Endothelial cell (in vitro differentiated cells): ENCODE results near the gene RTP5. TPM values are rescaled to one million over a fixed set of nuclear protein-coding genes. Genes with fewer than 3 reads are reported as not detected.

Source experiments
- DNase-seq: peaks from one replicate; pipeline ENCODE4 v3.0.0; 2021; ENCODE audit warnings: low spot score
- H3K27ac Mint-ChIP-seq: one replicate; pipeline ENCODE4 v1.8.0; 2021; ENCODE audit warnings: mixed read lengths, inconsistent platforms; ENCODE audit not compliant: unreplicated experiment
- H3K27me3 Mint-ChIP-seq: one replicate; pipeline ENCODE4 v1.8.0; 2021; ENCODE audit warnings: mild to moderate bottlenecking, moderate library complexity, mixed read lengths, inconsistent platforms; ENCODE audit not compliant: unreplicated experiment
- H3K36me3 Mint-ChIP-seq: one replicate; pipeline ENCODE4 v1.8.0; 2021; ENCODE audit warnings: mild to moderate bottlenecking, low read depth, mixed read lengths, inconsistent platforms; ENCODE audit not compliant: unreplicated experiment
- H3K4me1 Mint-ChIP-seq: one replicate; pipeline ENCODE4 v1.8.0; 2021; ENCODE audit warnings: mild to moderate bottlenecking, mixed read lengths, inconsistent platforms; ENCODE audit not compliant: unreplicated experiment
- H3K4me3 Mint-ChIP-seq: one replicate; pipeline ENCODE4 v1.8.0; 2021; ENCODE audit warnings: mild to moderate bottlenecking, mixed read lengths, inconsistent platforms; ENCODE audit not compliant: unreplicated experiment
- H3K9me3 Mint-ChIP-seq: one replicate; pipeline ENCODE4 v1.8.0; 2021; ENCODE audit warnings: mixed read lengths, inconsistent platforms; ENCODE audit not compliant: unreplicated experiment
- total RNA-seq: library from RNA; stranded (reverse); fragmentation: NEBNext Ultra II Directional; extraction: Animal tissue kit (Norgen Biotek cat#: 25700); gene quantifications from one replicate; pipeline ENCODE4 v1.2.1, GENCODE V29; 2021; ENCODE audit not compliant: unreplicated experiment
- TF ChIP-seq, protein P1 (sequence below): fragments of 200-600 bp; sonication (generic); IDR thresholded peaks from one replicate; pipeline ENCODE4 v1.5.0; 2021; ENCODE audit warnings: antibody characterized with exemption; ENCODE audit not compliant: unreplicated experiment

RTP5 gene
- total RNA-seq, 1 donor from 2014 or later: not detected

GRCh38 chr2:241862093-241862492 lies 7.4 kb upstream of the RTP5 start:
- peaks cover 4% of the 10 kb centered on the region for H3K9me3 Mint-ChIP-seq
- peaks cover 17% of the 10 kb centered on the region for H3K27me3 Mint-ChIP-seq
- H3K4me1 Mint-ChIP-seq: peaks cover 11% of the 10 kb centered on the region
- DNase-seq: no peak
- no peak overlapping the region for H3K27ac Mint-ChIP-seq
- TF ChIP-seq, protein P1, sequence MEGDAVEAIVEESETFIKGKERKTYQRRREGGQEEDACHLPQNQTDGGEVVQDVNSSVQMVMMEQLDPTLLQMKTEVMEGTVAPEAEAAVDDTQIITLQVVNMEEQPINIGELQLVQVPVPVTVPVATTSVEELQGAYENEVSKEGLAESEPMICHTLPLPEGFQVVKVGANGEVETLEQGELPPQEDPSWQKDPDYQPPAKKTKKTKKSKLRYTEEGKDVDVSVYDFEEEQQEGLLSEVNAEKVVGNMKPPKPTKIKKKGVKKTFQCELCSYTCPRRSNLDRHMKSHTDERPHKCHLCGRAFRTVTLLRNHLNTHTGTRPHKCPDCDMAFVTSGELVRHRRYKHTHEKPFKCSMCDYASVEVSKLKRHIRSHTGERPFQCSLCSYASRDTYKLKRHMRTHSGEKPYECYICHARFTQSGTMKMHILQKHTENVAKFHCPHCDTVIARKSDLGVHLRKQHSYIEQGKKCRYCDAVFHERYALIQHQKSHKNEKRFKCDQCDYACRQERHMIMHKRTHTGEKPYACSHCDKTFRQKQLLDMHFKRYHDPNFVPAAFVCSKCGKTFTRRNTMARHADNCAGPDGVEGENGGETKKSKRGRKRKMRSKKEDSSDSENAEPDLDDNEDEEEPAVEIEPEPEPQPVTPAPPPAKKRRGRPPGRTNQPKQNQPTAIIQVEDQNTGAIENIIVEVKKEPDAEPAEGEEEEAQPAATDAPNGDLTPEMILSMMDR: no peak
- H3K4me3 Mint-ChIP-seq: no peak overlapping the region
- H3K36me3 Mint-ChIP-seq: peaks cover 26% of the 10 kb centered on the region

DNA sequence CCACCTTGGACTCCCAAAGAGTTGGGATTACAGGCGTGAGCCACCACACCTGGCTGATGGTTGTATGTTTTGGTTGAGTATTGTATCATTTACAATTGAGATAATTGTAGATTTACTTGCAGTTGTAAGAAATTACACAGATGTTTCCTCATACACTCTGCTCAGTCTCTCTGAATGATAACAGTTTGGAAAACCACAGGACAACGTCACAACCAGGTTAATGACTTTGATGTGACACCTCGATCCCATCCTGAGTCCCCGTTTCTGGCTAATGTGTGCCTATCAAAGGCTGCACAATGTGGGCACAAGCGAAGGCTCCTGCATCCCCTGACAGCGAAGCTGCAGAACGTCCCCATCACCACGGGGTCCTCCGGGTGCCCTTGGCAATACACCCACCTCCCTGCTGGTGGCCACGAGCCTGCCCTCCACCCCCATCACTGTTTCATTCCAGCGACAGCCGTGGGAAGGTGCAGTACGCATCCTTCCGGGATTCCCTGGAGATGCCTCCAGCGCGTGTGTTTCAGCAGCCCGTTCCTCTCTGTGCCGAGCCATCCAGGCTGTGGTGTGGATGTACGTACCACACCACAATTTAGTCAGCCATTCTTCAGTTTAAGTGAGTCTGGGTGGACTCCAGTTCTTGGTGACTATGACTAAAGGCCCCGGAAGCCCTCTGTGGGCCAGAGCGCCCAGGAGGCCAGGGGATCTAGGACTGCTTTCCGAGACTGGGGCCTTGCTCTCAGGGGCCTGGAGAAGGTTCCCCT lies 6.6 kb upstream of the RTP5 start:
- no peak overlapping the region for H3K4me3 Mint-ChIP-seq
- H3K9me3 Mint-ChIP-seq: peaks cover 4% of the 10 kb centered on the region
- no peak overlapping the region for H3K27ac Mint-ChIP-seq
- H3K36me3 Mint-ChIP-seq: peaks cover 26% of the 10 kb centered on the region
- peaks cover 17% of the 10 kb centered on the region for H3K27me3 Mint-ChIP-seq
- DNase-seq: no peak
- TF ChIP-seq, protein P1: no peak
- peaks cover 11% of the 10 kb centered on the region for H3K4me1 Mint-ChIP-seq

DNA sequence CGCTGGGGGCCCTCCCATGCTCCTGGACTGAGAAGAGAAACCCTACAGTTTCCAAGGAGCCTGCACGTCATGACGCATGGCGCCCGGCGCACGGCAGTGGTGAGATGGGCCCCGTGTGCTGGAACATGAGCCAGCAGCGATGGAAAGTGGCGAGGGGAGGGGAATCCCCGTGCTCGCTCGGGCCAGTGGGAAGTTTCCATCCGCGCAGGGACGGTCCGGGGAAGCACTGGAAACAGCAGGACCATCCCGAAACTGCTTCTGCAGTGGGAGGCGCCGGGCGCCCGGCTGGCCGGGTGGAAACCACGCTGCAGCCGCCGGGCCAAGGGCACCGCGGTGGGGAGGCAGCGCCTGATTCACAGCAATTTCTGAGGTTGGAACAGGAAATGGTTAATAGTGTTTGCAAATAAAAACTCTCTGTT lies 6.0 kb upstream of the RTP5 start:
- peaks cover 11% of the 10 kb centered on the region for H3K4me1 Mint-ChIP-seq

GRCh38 chr2:241864168-241864849 lies 5.2 kb upstream of the RTP5 start:
- Mint-ChIP-seq H3K36me3 (peaks cover 26% of the 10 kb centered on the region), H3K9me3 (peaks cover 4% of the 10 kb centered on the region), H3K4me1 (peaks cover 11% of the 10 kb centered on the region), H3K27ac (peak overlapping the region; percentile 11), H3K27me3 (peaks cover 15% of the 10 kb centered on the region), H3K4me3 (peak overlapping the region; percentile 56)
- TF ChIP-seq, protein P1: no peak
- no peak for DNase-seq

More for the DNA sequence above, 6.0 kb upstream of the RTP5 start:
- TF ChIP-seq, protein P1: no peak
- peaks cover 26% of the 10 kb centered on the region for H3K36me3 Mint-ChIP-seq
- H3K27ac Mint-ChIP-seq: no peak overlapping the region
- no peak for DNase-seq
- peaks cover 15% of the 10 kb centered on the region for H3K27me3 Mint-ChIP-seq
- no peak overlapping the region for H3K4me3 Mint-ChIP-seq
- peaks cover 4% of the 10 kb centered on the region for H3K9me3 Mint-ChIP-seq

GRCh38 chr2:241864850-241865213 lies 4.7 kb upstream of the RTP5 start:
- H3K27ac Mint-ChIP-seq: no peak overlapping the region
- DNase-seq: no peak
- H3K4me3 Mint-ChIP-seq: peak overlapping the region; percentile 56

More at GRCh38 chr2:241864850-241865213, 4.7 kb upstream of the RTP5 start:
- H3K36me3 Mint-ChIP-seq: peaks cover 26% of the 10 kb centered on the region
- peaks cover 4% of the 10 kb centered on the region for H3K9me3 Mint-ChIP-seq
- peaks cover 15% of the 10 kb centered on the region for H3K27me3 Mint-ChIP-seq
- TF ChIP-seq, protein P1: no peak
- H3K4me1 Mint-ChIP-seq: peaks cover 11% of the 10 kb centered on the region
